ENCODE data around the gene NUDT8.

DNA sequence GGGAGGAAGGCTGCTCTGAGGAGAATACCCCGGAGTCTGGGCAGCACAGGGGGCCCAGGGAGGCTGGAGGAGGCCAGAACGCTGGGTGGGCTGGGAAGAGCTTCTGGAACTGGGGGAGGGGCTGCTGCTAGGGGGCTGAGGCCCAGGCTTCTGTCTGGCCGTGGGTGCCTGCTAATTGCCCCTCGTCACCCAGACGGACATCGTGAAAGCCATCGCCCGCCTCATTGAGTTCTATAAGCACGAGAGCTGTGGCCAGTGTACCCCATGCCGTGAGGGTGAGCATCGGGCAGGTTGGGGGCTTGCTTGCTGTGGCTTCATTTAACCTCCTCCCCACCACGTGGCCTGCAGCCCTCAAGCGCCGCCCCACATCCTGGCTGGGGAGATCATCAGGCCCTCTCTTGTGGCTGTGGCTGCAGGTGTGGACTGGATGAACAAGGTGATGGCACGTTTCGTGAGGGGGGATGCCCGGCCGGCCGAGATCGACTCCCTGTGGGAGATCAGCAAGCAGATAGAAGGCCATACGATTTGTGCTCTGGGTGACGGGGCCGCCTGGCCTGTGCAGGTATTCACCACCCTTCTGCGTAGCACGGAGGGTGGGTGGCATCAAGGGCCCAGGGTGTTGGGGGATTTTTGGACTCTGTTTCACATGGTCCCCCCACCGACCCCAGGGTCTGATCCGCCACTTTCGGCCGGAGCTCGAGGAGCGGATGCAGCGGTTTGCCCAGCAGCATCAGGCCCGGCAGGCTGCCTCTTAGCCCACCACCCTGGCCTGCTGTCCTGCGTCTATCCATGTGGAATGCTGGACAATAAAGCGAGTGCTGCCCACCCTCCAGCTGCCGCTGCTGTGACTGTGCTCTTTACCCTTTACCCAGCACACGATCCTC is 17.8 kb downstream of the NUDT8 start:
- TF ChIP-seq, protein P1, sequence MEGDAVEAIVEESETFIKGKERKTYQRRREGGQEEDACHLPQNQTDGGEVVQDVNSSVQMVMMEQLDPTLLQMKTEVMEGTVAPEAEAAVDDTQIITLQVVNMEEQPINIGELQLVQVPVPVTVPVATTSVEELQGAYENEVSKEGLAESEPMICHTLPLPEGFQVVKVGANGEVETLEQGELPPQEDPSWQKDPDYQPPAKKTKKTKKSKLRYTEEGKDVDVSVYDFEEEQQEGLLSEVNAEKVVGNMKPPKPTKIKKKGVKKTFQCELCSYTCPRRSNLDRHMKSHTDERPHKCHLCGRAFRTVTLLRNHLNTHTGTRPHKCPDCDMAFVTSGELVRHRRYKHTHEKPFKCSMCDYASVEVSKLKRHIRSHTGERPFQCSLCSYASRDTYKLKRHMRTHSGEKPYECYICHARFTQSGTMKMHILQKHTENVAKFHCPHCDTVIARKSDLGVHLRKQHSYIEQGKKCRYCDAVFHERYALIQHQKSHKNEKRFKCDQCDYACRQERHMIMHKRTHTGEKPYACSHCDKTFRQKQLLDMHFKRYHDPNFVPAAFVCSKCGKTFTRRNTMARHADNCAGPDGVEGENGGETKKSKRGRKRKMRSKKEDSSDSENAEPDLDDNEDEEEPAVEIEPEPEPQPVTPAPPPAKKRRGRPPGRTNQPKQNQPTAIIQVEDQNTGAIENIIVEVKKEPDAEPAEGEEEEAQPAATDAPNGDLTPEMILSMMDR (IDR thresholded peaks at IDR 0.05) = no peak
- no peak for TF ChIP-seq TCF7L2 (IDR thresholded peaks at IDR 0.05; ENCODE audit: low read depth, low read length)
